OCI-LY1 (cell line): ENCODE data around the gene ESR1.

Source experiments
- H2AFZ ChIP-seq: fragments of 200-600 bp; sonication (generic), shearing (Covaris generic); 2 replicates; pipeline ENCODE4 v1.6.0; 2014; ENCODE audit warnings: antibody characterized with exemption, mild to moderate bottlenecking, low read length
- H3F3A ChIP-seq: fragments of 200-600 bp; sonication (generic), shearing (Covaris generic); 2 replicates; pipeline ENCODE4 v1.6.0; 2014; ENCODE audit warnings: mild to moderate bottlenecking, antibody characterized with exemption, low read length, moderate library complexity; ENCODE audit not compliant: insufficient read depth
- H3K27ac ChIP-seq: fragments of 200-600 bp; sonication (generic); 2 replicates; pipeline ENCODE4 v1.5.1; 2014; ENCODE audit warnings: low read length, mixed run types, mild to moderate bottlenecking, low read depth; ENCODE audit not compliant: poor library complexity, severe bottlenecking
- H3K27me3 ChIP-seq: fragments of 200-600 bp; sonication (generic); 2 replicates; pipeline ENCODE4 v1.6.0; 2014; ENCODE audit warnings: antibody characterized with exemption, mild to moderate bottlenecking, low read length, moderate library complexity; ENCODE audit not compliant: insufficient read depth
- H3K36me3 ChIP-seq: fragments of 200-600 bp; sonication (generic); 2 replicates; pipeline ENCODE4 v1.6.1; 2014; ENCODE audit warnings: mild to moderate bottlenecking, antibody characterized with exemption, low read length, moderate library complexity, mixed read lengths; ENCODE audit not compliant: insufficient read depth
- H3K4me1 ChIP-seq: fragments of 200-600 bp; sonication (generic); 2 replicates; pipeline ENCODE4 v1.5.1; 2014; ENCODE audit warnings: mild to moderate bottlenecking, low read length, moderate library complexity; ENCODE audit not compliant: insufficient read depth, severe bottlenecking
- H3K4me2 ChIP-seq: fragments of 200-600 bp; sonication (generic), shearing (Covaris generic); 2 replicates; pipeline ENCODE4 v1.6.1; 2014; ENCODE audit warnings: low read length
- H3K4me3 ChIP-seq: fragments of 200-600 bp; sonication (generic); 2 replicates; pipeline ENCODE4 v1.5.1; 2014; ENCODE audit warnings: low read length, low read depth, mild to moderate bottlenecking, mixed read lengths; ENCODE audit not compliant: poor library complexity, severe bottlenecking
- H3K79me2 ChIP-seq: fragments of 200-600 bp; shearing (Covaris generic); 2 replicates; pipeline ENCODE4 v1.6.1; 2016; ENCODE audit warnings: mixed run types, low read length, mixed read lengths; ENCODE audit not compliant: insufficient read depth
- H3K9ac ChIP-seq: fragments of 200-600 bp; sonication (generic), shearing (Covaris generic); 2 replicates; pipeline ENCODE4 v1.6.1; 2014; ENCODE audit warnings: mild to moderate bottlenecking, low read length, mixed read lengths
- H3K9me2 ChIP-seq: fragments of 200-600 bp; sonication (generic), shearing (Covaris generic); 2 replicates; pipeline ENCODE4 v1.6.1; 2014; ENCODE audit warnings: low read depth, mild to moderate bottlenecking, low read length, mixed read lengths
- H3K9me3 ChIP-seq: fragments of 200-600 bp; shearing (Covaris generic); 2 replicates; pipeline ENCODE4 v1.6.1; 2014; ENCODE audit warnings: low read length, mixed read lengths
- H4K20me1 ChIP-seq: fragments of 200-600 bp; sonication (generic), shearing (Covaris generic); 2 replicates; pipeline ENCODE4 v1.6.0; 2016; ENCODE audit warnings: mild to moderate bottlenecking, low read length; ENCODE audit not compliant: insufficient read depth
- EZH2 ChIP-seq: fragments of 200-600 bp; sonication (generic), shearing (Covaris generic); IDR thresholded peaks from 2 replicates; pipeline ENCODE4 v1.8.0; 2017; ENCODE audit warnings: borderline replicate concordance, mixed run types, mild to moderate bottlenecking, antibody characterized with exemption, low read length, moderate library complexity, mixed read lengths
- TF ChIP-seq, protein P1 (sequence below): fragments of 200-600 bp; sonication (generic), shearing (Covaris generic); IDR thresholded peaks from 2 replicates; pipeline ENCODE4 v1.5.1; 2017; ENCODE audit warnings: mild to moderate bottlenecking, antibody characterized with exemption, low read length, moderate library complexity, mixed read lengths

Gene ESR1

DNA sequence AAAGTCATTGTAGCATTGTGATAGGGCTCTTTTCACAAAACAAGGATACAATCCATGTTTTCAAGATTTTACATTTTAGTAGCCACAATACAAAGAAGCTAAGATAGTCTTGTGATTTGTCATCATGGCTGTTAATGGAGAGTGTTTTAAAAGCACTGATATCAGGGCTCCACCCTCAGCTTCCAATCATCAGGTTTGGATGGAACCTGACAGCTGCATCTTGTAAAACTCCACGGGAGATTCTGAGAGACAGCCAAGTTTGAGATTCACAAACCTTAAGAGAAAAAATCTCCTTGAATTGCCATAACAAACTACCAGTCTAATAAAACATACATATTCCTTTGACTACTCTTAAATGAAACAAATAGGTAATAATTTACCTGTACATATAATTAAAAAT, 280.2 kb downstream of the ESR1 start:
- no peaks in the 10 kb centered on the region for H3K9me3 ChIP-seq
- H3F3A ChIP-seq, result no peaks in the 10 kb centered on the region
- H3K4me1 ChIP-seq, result no peaks in the 10 kb centered on the region
- H3K36me3 ChIP-seq, result no peaks in the 10 kb centered on the region
- no peaks in the 10 kb centered on the region for H3K9me2 ChIP-seq
- H4K20me1 ChIP-seq, result no peaks in the 10 kb centered on the region
- no peak for TF ChIP-seq EZH2
- TF ChIP-seq, protein P1, sequence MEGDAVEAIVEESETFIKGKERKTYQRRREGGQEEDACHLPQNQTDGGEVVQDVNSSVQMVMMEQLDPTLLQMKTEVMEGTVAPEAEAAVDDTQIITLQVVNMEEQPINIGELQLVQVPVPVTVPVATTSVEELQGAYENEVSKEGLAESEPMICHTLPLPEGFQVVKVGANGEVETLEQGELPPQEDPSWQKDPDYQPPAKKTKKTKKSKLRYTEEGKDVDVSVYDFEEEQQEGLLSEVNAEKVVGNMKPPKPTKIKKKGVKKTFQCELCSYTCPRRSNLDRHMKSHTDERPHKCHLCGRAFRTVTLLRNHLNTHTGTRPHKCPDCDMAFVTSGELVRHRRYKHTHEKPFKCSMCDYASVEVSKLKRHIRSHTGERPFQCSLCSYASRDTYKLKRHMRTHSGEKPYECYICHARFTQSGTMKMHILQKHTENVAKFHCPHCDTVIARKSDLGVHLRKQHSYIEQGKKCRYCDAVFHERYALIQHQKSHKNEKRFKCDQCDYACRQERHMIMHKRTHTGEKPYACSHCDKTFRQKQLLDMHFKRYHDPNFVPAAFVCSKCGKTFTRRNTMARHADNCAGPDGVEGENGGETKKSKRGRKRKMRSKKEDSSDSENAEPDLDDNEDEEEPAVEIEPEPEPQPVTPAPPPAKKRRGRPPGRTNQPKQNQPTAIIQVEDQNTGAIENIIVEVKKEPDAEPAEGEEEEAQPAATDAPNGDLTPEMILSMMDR, result no peak
- H3K9ac ChIP-seq, result no peak overlapping the region
- H3K79me2 ChIP-seq, result no peaks in the 10 kb centered on the region
- H3K27me3 ChIP-seq, result no peaks in the 10 kb centered on the region
- H3K4me3 ChIP-seq, result no peak overlapping the region
- no peak overlapping the region for H3K27ac ChIP-seq
- H2AFZ ChIP-seq, result no peak overlapping the region
- H3K4me2 ChIP-seq, result no peak overlapping the region

DNA sequence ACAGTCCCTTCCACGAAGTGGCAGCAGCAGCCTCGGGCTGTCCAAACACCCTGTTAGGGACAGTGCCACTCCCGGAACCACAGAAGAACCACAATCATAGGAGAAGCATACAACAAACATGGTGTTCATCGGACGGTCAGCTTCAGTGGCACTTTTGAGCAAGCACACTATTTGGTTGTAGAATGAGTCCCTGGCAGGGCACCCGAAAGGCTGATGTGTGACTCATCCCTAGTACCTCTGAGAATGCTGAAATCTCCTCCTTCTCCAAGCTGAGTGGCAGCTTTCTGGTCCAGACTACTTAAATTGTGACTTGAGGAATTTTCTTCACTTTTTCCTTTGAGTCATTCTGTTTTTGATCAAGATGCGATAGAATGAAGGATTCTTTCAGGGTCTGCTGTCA, 282.5 kb downstream of the ESR1 start:
- Histone ChIP-seq H3K4me1 (no peaks in the 10 kb centered on the region), H3K27me3 (no peaks in the 10 kb centered on the region), H3K9me3 (no peaks in the 10 kb centered on the region), H2AFZ (no peak overlapping the region), H3K9me2 (no peaks in the 10 kb centered on the region), H3K79me2 (no peaks in the 10 kb centered on the region), H3K4me3 (no peak overlapping the region), H3F3A (no peaks in the 10 kb centered on the region), H3K4me2 (no peak overlapping the region), H3K9ac (no peak overlapping the region), H3K27ac (no peak overlapping the region), H4K20me1 (no peaks in the 10 kb centered on the region), H3K36me3 (no peaks in the 10 kb centered on the region)
- TF ChIP-seq EZH2, result no peak
- TF ChIP-seq, protein P1, result no peak

DNA sequence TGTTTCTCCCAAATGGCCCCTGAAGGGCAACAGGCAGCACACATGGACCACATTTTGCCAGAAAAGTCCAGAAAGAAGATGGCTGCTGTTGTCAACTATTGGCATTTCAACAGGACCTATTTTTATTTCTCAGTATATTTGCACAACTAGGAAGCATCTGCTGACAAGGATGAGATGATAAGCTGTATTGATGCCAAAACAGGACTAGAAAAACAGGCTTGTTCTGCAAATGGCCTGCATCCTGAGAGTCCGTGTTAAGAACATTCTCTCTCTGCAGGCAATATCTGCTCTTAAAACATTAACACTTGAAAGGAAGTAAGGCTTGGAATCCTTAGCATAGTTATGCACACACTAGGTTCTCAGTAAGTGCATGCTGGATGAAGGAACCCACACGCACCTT, 283.7 kb downstream of the ESR1 start:
- Histone ChIP-seq H3K9ac (no peak overlapping the region), H3K36me3 (no peaks in the 10 kb centered on the region), H3K4me3 (no peak overlapping the region), H3K4me1 (no peaks in the 10 kb centered on the region), H3K4me2 (no peak overlapping the region), H3K9me2 (no peaks in the 10 kb centered on the region), H2AFZ (no peak overlapping the region), H3K27ac (no peak overlapping the region), H4K20me1 (no peaks in the 10 kb centered on the region), H3K27me3 (no peaks in the 10 kb centered on the region), H3K79me2 (no peaks in the 10 kb centered on the region), H3K9me3 (no peaks in the 10 kb centered on the region), H3F3A (no peaks in the 10 kb centered on the region)
- TF ChIP-seq EZH2, result no peak
- TF ChIP-seq, protein P1, result no peak
